Coronary artery (tissue), 2 donors: Measurements from ENCODE around the gene MED20.

Experiments used
- DNase-seq: peaks from one replicate; pipeline ENCODE4 v3.0.0-alpha.2; 2017; ENCODE audit warnings: low spot score
- H3K27ac ChIP-seq, 2 donors: fragments of 200-600 bp; sonication (generic); one replicate each; pipeline ENCODE4 v1.5.1; 2016 to 2019
- H3K4me3 ChIP-seq: fragments of 200-600 bp; sonication (generic); 2 replicates; pipeline ENCODE4 v1.5.1; 2016; ENCODE audit warnings: mild to moderate bottlenecking, moderate library complexity
- CTCF ChIP-seq: fragments of 200-600 bp; sonication (generic); IDR thresholded peaks from one replicate; pipeline ENCODE4 v1.5.1; 2019; ENCODE audit warnings: antibody characterized with exemption

The MED20 gene

GRCh38 chr6:41937472-41937860 lies 16.5 kb upstream of the MED20 start:
- no peak overlapping the region for H3K4me3 ChIP-seq
- no peak for TF ChIP-seq CTCF
- no peak for DNase-seq
- peak overlapping the region in 1 of 2 donors; percentile 87 for H3K27ac ChIP-seq

DNA sequence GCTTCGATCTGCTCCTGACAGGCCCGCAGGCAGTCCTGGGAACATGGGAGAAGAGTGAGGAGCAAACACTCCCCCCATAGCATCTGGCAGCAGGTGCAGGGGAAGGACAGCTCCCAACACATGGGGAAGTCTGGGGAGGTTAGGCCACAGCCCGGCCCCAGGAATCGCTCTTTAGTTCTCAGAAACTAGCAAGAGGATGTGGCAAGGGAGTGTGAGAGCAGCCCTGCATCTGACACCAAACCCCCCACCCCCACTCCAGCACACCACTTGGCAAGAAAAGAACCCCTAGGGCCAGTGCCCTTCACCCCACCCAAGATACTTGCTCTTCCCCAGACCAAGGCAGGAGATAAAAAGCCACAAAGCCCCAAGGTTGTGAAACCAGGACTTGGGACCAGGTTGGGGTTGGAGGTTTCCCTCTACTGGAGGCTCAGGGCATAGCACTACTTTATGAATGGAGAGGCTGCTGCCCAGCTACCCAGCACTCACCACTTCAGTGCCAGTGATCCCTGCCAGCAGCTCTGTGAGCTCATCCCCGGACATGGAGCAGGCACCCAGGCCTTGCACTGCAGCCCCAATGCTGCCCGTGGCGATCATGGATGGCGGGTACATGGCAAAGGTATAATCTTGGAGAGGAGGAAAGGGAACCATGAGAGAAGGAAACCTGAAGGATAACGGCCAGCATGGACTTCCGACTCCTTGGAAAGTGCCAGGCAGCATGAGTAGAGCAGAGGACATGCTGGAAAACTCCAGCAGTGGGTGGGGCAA lies 15.3 kb upstream of the MED20 start:
- DNase-seq = peak; percentile 77
- peak; percentile 72 for TF ChIP-seq CTCF
- Histone ChIP-seq H3K4me3 (no peak overlapping the region), H3K27ac (peak overlapping the region in 1 of 2 donors; percentile 55)

- no peak for DNase-seq
- H3K27ac ChIP-seq = peak overlapping the region in 1 of 2 donors; percentile 55
- no peak for TF ChIP-seq CTCF
These were observed 14.7 kb upstream of the MED20 start for GRCh38 chr6:41935685-41936072.

DNA sequence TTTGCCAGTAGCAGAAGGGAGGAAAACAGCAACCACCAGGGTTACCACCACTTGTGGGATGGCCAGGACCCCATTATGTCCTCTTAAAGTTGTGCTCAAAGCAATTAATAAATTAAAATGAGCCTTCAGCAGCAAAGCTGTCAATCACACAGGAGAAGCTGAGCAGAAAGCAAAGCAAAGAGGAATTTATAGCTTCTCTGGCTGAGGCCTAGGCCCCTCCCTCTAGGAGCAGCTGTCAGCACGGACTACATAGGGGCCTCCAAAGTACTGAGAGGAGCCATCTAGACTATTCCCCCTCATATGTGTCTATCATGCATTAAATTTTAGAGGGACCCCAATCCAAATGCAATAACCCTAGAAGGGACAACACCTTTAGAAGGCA lies 14.2 kb upstream of the MED20 start:
- H3K27ac ChIP-seq = no peak overlapping the region
- H3K4me3 ChIP-seq = no peak overlapping the region
- no peak for DNase-seq
- TF ChIP-seq CTCF = no peak

More at GRCh38 chr6:41935685-41936072, 14.7 kb upstream of the MED20 start:
- H3K4me3 ChIP-seq = no peak overlapping the region

DNA sequence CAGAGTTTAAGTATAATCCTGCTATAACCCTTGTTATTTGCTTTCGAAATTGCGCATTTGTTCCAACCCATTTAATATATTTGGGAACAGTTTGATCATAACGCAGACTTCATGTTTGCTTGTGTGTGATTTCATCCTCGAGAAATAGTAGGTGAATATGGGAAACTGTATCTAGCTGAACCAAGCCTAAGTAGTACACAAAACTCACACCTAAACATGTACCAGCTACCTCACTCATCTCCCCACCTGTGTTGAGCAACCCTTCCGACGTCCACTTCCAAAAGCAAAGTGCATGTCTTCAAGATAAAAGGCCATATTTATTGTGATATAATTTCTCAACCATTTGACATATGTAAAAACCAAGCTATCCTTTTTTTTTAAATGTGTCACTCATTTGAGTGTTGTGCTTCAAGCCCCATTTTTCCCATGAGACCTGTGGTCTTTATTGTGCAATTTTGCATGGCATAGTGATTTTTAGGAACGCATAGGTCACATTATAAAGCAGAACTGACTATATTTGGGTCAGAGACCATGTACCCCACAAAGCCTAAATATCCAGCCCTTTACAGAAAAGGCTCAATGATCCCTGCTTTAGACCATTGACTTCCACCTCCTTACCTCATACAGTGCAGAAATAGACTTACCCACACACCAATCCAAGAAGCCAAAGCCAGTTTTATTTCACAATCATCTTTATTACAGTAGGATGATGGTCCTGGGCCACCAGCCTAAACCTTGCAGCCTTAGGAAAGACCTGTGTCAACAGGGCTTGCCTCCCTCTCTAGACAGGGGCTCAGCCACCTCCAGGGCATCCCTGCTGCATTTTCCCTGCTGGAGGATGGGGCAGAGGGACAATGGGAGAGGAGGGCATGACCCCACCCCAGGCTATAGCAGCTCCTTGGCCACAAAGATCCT lies 13.6 kb upstream of the MED20 start:
- TF ChIP-seq CTCF = no peak
- no peak for DNase-seq
- Histone ChIP-seq H3K4me3 (no peak overlapping the region), H3K27ac (no peak overlapping the region)

GRCh38 chr6:41932378-41932777 lies 11.4 kb upstream of the MED20 start:
- no peak for DNase-seq
- H3K4me3 ChIP-seq = no peak overlapping the region
- no peak for TF ChIP-seq CTCF
- H3K27ac ChIP-seq = no peak overlapping the region
